ENCODE results near the gene RTL3.

GRCh38 chrX:78655642-78656041 lies 3.5 kb downstream of the RTL3 start:
- no peak for TF ChIP-seq ZNF274 (IDR thresholded peaks at IDR 0.05; ENCODE audit: low read depth, low read length)
- TF ChIP-seq YY1 (IDR thresholded peaks at IDR 0.05; ENCODE audit: insufficient read depth, insufficient read length), result no peak
